NCI-H1105 (cell line): ENCODE results near the gene GDF7.

ENCODE experiments used
- DNase-seq: peaks from one replicate; lab custom pipeline; 2025; lab: John Stamatoyannopoulos, UW

GDF7 gene

GRCh38 chr2:20666304-20667150 is at the start of gene GDF7:
Gene GDF7, plus strand, starts transcription at chr2:20667144. Its CDS starts 96 bp downstream, at chr2:20667240.
- no peak for DNase-seq

- DNase-seq = no peak
These were observed 49.0 kb upstream of the GDF7 start for GRCh38 chr2:20617892-20618467.

GRCh38 chr2:20618468-20618885 is 48.5 kb upstream of the GDF7 start:
- no peak for DNase-seq

GRCh38 chr2:20618886-20619521 is 47.9 kb upstream of the GDF7 start:
- DNase-seq = no peak

- no peak for DNase-seq
These were observed 47.3 kb upstream of the GDF7 start for GRCh38 chr2:20619624-20620024.

- DNase-seq = no peak
These were observed 46.7 kb upstream of the GDF7 start for GRCh38 chr2:20620271-20620681.

GRCh38 chr2:20620696-20621365 is 46.1 kb upstream of the GDF7 start:
- no peak for DNase-seq

- no peak for DNase-seq
These were observed 45.3 kb upstream of the GDF7 start for GRCh38 chr2:20621366-20622295.

- DNase-seq = no peak
These were observed 44.7 kb upstream of the GDF7 start for GRCh38 chr2:20622296-20622686.

GRCh38 chr2:20622731-20623130 is 44.2 kb upstream of the GDF7 start:
- no peak for DNase-seq

- no peak for DNase-seq
These were observed 43.7 kb upstream of the GDF7 start for GRCh38 chr2:20623241-20623640.

- no peak for DNase-seq
These were observed 43.2 kb upstream of the GDF7 start for GRCh38 chr2:20623741-20624155.

- DNase-seq = no peak
These were observed 42.6 kb upstream of the GDF7 start for GRCh38 chr2:20624156-20624883.

- no peak for DNase-seq
These were observed 42.0 kb upstream of the GDF7 start for GRCh38 chr2:20624884-20625485.

- no peak for DNase-seq
These were observed 41.2 kb upstream of the GDF7 start for GRCh38 chr2:20625491-20626391.

GRCh38 chr2:20626392-20626697 is 40.6 kb upstream of the GDF7 start:
- DNase-seq = no peak

GRCh38 chr2:20626698-20627513 is 40.0 kb upstream of the GDF7 start:
- DNase-seq = no peak

GRCh38 chr2:20627712-20628380 is 39.1 kb upstream of the GDF7 start:
- DNase-seq = no peak
